HG02938 (cell line): ENCODE data around the gene ZNF772.
"Not testable (repeated sequence)": the region's sequence is repeated elsewhere in the genome, so short reads cannot be mapped to it uniquely, and the experiment has no call there.

Experiments used
- ATAC-seq: cut with Tn5 transposase; IDR thresholded peaks from one replicate; pipeline ENCODE4 v1.9.1; 2021; ENCODE audit warnings: mild to moderate bottlenecking, moderate library complexity; ENCODE audit not compliant: unreplicated experiment

Gene ZNF772

GRCh38 chr19:57477191-57478008 is at the start of gene ZNF772:
TSS of gene ZNF772 (minus strand) at chr19:57477566. CDS start at chr19:57477309, 257 bp downstream.
- ATAC-seq = peak; percentile 94

- ATAC-seq = not testable (repeated sequence)
These were observed 40.7 kb upstream of the ZNF772 start for GRCh38 chr19:57518021-57518420.

GRCh38 chr19:57515255-57515654 is 37.9 kb upstream of the ZNF772 start:
- no peak for ATAC-seq

- no peak for ATAC-seq
These were observed 35.5 kb upstream of the ZNF772 start for GRCh38 chr19:57512845-57513244.

GRCh38 chr19:57511484-57511883 is 34.1 kb upstream of the ZNF772 start:
- ATAC-seq = no peak

GRCh38 chr19:57506163-57506562 is 28.8 kb upstream of the ZNF772 start:
- ATAC-seq = no peak

- ATAC-seq = not testable (repeated sequence)
These were observed 23.0 kb upstream of the ZNF772 start for GRCh38 chr19:57500400-57500799.

- peak; percentile 97 for ATAC-seq
These were observed 22.5 kb upstream of the ZNF772 start, which contains the start of gene ZNF773 for GRCh38 chr19:57499680-57500395. TSS of gene ZNF773 (plus strand) at chr19:57499938. CDS start at chr19:57500081, 143 bp downstream.

- not testable (repeated sequence) for ATAC-seq
These were observed 21.9 kb upstream of the ZNF772 start for GRCh38 chr19:57499332-57499679.

- peak; percentile 15 for ATAC-seq
These were observed 10.9 kb upstream of the ZNF772 start for GRCh38 chr19:57488299-57488644.

- ATAC-seq = peak; percentile 92
These were observed 10.3 kb upstream of the ZNF772 start, which contains the start of gene ZNF419 for GRCh38 chr19:57487477-57488298. TSS of gene ZNF419 (plus strand) at chr19:57487750. CDS start at chr19:57487951, 201 bp downstream.

- no peak for ATAC-seq
These were observed 3.7 kb downstream of the ZNF772 start for GRCh38 chr19:57473646-57474045.

- no peak for ATAC-seq
These were observed 10.9 kb downstream of the ZNF772 start for GRCh38 chr19:57466489-57466888.

- ATAC-seq = no peak
These were observed 11.5 kb downstream of the ZNF772 start for GRCh38 chr19:57465680-57466381.

GRCh38 chr19:57452307-57452706 is 25.1 kb downstream of the ZNF772 start:
- ATAC-seq = no peak

- no peak for ATAC-seq
These were observed 34.2 kb downstream of the ZNF772 start for GRCh38 chr19:57443121-57443696.

GRCh38 chr19:57441979-57442752 is 35.2 kb downstream of the ZNF772 start:
- no peak for ATAC-seq

- no peak for ATAC-seq
These were observed 38.4 kb downstream of the ZNF772 start for GRCh38 chr19:57438925-57439324.

GRCh38 chr19:57437931-57438330 is 39.4 kb downstream of the ZNF772 start:
- ATAC-seq = no peak
